Measurements from ENCODE around the gene GALE.
A peak's percentile ranks its signal among the peaks of the same experiment; 100 is the strongest.
"Not testable (repeated sequence)": the region's sequence is repeated elsewhere in the genome, so short reads cannot be mapped to it uniquely, and the experiment has no call there.

Gene GALE

DNA sequence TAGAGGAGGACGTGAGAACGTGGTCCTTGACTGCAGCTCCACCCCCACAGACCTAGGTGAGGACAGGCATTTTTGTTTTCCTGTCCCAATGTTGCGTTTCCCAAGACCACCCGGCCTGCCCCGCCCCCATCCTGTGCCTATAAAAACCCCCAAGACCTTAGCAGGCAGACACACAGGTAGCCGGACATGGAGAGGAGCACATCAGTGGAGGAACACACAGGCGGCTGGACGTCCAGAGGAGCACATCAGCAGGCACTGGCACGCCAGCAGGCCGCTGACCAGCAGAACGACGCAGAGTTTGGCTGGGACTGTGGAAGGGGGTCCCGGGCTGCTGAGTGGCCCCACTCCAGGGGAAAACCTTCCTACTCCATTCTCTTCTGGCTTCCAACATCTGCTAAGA is 37.4 kb upstream of the GALE start:
- no peak for DNase-seq (ENCODE audit: low spot score)
- in situ Hi-C loops (cut with MboI; ENCODE audit: low sequenced_read_pairs, unreplicated experiment): no loop called here
- TF ChIP-seq, protein P1, sequence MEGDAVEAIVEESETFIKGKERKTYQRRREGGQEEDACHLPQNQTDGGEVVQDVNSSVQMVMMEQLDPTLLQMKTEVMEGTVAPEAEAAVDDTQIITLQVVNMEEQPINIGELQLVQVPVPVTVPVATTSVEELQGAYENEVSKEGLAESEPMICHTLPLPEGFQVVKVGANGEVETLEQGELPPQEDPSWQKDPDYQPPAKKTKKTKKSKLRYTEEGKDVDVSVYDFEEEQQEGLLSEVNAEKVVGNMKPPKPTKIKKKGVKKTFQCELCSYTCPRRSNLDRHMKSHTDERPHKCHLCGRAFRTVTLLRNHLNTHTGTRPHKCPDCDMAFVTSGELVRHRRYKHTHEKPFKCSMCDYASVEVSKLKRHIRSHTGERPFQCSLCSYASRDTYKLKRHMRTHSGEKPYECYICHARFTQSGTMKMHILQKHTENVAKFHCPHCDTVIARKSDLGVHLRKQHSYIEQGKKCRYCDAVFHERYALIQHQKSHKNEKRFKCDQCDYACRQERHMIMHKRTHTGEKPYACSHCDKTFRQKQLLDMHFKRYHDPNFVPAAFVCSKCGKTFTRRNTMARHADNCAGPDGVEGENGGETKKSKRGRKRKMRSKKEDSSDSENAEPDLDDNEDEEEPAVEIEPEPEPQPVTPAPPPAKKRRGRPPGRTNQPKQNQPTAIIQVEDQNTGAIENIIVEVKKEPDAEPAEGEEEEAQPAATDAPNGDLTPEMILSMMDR (IDR thresholded peaks at IDR 0.05; ENCODE audit: borderline replicate concordance, control extremely low read depth, extremely low read depth, insufficient read depth, missing control alignments): no peak

DNA sequence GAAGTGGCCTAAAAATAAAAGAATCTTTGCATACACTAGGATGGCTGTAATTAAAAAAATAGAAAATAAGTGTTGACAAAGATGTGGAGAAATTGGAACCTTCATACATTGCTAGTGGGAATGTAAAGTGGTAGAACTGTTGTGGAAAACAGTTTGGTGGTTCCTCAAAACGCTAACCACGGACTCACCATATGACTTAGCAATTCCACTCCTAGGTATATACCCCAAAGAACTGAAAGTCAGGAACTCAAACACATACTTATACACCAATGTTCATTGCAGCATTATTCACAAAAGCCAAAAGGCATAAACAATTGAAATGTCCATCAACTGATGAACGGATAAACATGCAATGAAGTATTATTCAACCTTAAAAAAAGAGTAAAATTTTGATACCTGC is 35.5 kb upstream of the GALE start:
- DNase-seq (ENCODE audit: low spot score): no peak
- TF ChIP-seq, protein P1 (IDR thresholded peaks at IDR 0.05; ENCODE audit: borderline replicate concordance, control extremely low read depth, extremely low read depth, insufficient read depth, missing control alignments): no peak
- in situ Hi-C loops (cut with MboI; ENCODE audit: low sequenced_read_pairs, unreplicated experiment): no loop called here

DNA sequence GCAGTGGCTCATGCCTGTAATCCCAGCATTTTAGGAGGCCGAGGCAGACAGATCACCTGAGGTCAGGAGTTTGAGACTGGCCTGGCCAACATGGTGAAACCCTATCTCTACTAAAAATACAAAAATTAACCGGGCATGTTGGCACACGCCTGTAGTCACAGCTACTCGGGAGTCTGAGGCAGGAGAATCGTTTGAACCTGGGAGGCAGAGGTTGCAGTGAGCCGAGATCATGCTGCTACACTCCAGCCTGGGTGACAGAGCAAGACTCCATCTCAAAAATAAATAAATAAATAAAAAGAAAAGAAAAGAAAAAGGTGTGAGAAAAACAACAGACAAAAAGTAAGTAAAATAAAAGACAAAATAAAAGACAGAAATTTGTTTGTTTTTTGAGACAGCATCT is 33.6 kb upstream of the GALE start:
- DNase-seq (ENCODE audit: low spot score); in situ Hi-C loops (cut with MboI; ENCODE audit: low sequenced_read_pairs, unreplicated experiment): not testable (repeated sequence)

DNA sequence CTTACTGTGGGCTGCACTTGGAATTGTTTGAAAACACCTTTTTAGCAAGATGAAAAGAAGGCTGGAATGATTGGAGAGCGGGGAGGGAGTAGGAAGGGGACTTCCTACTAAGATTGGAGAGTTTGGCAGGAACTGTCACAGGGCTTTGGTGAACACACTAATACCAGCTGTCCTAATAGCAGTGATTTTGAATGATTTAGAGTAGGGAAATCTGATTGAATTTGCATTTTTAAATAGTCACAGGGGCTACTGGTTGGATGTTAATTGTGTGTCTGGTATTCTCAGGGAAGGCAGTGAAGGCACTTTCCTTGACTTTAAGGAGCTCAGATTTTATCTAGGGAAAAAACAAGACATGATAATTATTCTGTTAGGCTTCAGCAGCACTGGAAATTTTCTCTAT is 27.2 kb upstream of the GALE start:
- TF ChIP-seq, protein P1 (IDR thresholded peaks at IDR 0.05; ENCODE audit: borderline replicate concordance, control extremely low read depth, extremely low read depth, insufficient read depth, missing control alignments): no peak
- in situ Hi-C loops (cut with MboI; ENCODE audit: low sequenced_read_pairs, unreplicated experiment): no loop called here
- no peak for DNase-seq (ENCODE audit: low spot score)

DNA sequence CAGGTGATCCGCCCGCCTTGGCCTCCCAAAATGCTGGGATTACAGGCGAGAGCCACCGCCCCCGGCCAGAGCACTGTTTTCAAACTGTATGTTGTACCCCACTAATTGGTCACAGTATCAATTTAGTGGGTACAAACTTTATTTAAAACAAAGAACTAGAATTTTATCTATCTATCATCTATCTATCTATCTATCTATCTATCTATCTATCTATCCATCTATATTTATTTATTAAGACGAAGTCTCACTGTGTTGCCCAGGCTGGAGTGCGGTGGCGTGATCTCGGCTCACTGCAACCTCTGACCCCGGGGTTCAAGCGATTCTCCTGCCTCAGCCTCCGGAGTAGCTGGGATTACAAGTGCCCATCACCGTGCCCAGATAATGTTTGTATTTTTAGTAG is 26.0 kb upstream of the GALE start:
- DNase-seq (ENCODE audit: low spot score); in situ Hi-C loops (cut with MboI; ENCODE audit: low sequenced_read_pairs, unreplicated experiment): not testable (repeated sequence)

DNA sequence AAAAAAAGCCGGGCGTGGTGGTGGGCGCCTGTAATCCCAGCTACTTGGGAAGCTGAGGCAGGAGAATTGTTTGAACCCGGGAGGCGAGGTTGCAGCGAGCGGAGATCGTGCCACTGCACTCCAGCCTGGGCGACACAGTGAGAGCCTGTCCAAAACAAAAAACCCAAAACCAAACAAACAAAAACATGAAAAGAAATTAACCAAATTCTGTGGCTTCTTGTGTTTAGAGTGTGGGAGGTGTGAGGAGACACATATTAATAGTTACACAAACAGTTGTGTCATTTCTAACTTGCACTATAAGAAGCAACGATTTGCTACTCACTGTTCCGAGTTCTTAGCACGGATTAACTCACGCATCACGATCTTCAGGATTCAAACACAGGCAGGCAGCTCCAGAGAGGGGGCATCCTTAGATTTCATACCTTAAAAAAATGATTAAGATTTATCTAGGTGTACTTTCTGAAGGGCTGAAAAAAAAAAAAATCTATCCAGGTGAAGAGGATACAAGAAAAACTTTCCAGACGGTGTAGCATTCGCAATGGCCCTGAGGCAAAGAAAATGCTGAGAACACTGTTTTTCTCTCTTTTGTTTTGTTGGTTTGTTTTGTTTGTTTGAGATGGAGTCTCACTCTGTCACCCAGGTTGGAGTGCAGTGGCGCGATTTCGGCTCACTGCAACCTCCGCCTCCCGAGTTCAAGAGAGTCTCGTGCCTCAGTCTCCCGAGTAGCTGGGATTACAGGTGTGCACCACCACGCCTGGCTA is 25.4 kb upstream of the GALE start:
- peak; percentile 76 for DNase-seq (ENCODE audit: low spot score)
- TF ChIP-seq, protein P1 (IDR thresholded peaks at IDR 0.05; ENCODE audit: borderline replicate concordance, control extremely low read depth, extremely low read depth, insufficient read depth, missing control alignments): no peak
- in situ Hi-C loops (cut with MboI; ENCODE audit: low sequenced_read_pairs, unreplicated experiment): no loop called here

DNA sequence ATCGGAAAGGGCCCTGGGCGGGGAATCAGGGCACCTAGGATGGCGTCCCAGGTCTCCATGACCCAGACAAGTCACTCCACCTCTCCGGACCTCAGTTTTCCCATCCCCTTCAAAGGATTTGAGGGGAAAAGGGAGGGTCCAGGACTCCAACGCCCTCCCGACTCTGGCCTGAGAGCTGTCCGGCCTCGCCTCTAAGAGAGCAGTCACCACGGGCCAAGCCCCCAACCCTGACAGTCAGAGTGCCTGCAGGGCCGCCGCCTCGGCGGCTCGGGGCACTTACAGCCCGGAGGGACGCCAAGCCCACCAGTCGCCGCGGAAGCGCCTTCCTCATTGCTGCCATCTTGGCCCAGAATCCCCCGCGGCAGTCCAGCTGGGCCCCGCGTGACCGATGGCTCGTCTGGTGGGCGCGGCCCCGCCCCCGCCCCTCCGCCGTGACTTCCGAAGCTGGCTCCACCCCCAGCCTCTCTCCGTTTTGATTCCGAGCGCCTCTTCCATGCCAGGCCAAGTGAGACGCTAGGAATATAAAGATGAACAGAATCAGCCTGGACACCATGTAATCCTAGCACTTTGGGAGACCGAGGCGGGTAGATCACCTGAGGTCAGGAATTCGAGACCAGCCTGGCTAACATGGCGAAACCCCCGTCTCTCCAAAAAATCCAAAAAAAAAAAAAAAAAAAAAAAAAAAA is 24.7 kb upstream of the GALE start, which contains the start of gene HMGCL:
HMGCL (minus strand) TSS at position 354 of the 686 bp plus-strand sequence; CDS start at position 340, 14 bp downstream.
- peak; percentile 97 for DNase-seq (ENCODE audit: low spot score)
- in situ Hi-C loops (cut with MboI; ENCODE audit: low sequenced_read_pairs, unreplicated experiment): no loop called here
- TF ChIP-seq, protein P1 (IDR thresholded peaks at IDR 0.05; ENCODE audit: borderline replicate concordance, control extremely low read depth, extremely low read depth, insufficient read depth, missing control alignments): no peak
